Measurements from ENCODE around the gene STAT4.

STAT4 gene

GRCh38 chr2:190990132-190990531, 160.7 kb downstream of the STAT4 start:
- Histone ChIP-seq H3K4me3 (replicated peaks; ENCODE audit: low read depth, low read length) (no peak overlapping the region), H3K36me3 (ENCODE audit: control insufficient read depth, insufficient read depth, low read length) (peaks cover 61% of the 10 kb centered on the region), H3K27me3 (replicated peaks; ENCODE audit: control insufficient read depth, insufficient read depth, low read length) (no peaks in the 10 kb centered on the region)
- no peak for DNase-seq (ENCODE audit: extremely low read depth, insufficient read length)
- TF ChIP-seq CTCF (IDR thresholded peaks at IDR 0.05; ENCODE audit: insufficient read depth, low read length, poor library complexity, severe bottlenecking), result no peak

- no peak for DNase-seq (ENCODE audit: extremely low read depth, insufficient read length)
- H3K36me3 ChIP-seq (ENCODE audit: control insufficient read depth, insufficient read depth, low read length), result peaks cover 60% of the 10 kb centered on the region
- no peak for TF ChIP-seq CTCF (IDR thresholded peaks at IDR 0.05; ENCODE audit: insufficient read depth, low read length, poor library complexity, severe bottlenecking)
Observed at GRCh38 chr2:190988910-190989309, 161.9 kb downstream of the STAT4 start.

GRCh38 chr2:190987938-190988337, 162.9 kb downstream of the STAT4 start:
- Histone ChIP-seq H3K4me3 (replicated peaks; ENCODE audit: low read depth, low read length) (no peak overlapping the region), H3K36me3 (ENCODE audit: control insufficient read depth, insufficient read depth, low read length) (peaks cover 58% of the 10 kb centered on the region), H3K27me3 (replicated peaks; ENCODE audit: control insufficient read depth, insufficient read depth, low read length) (no peaks in the 10 kb centered on the region)
- TF ChIP-seq CTCF (IDR thresholded peaks at IDR 0.05; ENCODE audit: insufficient read depth, low read length, poor library complexity, severe bottlenecking), result no peak
- no peak for DNase-seq (ENCODE audit: extremely low read depth, insufficient read length)

More at GRCh38 chr2:190988910-190989309, 161.9 kb downstream of the STAT4 start:
- no peak overlapping the region for H3K4me3 ChIP-seq (replicated peaks; ENCODE audit: low read depth, low read length)
- no peaks in the 10 kb centered on the region for H3K27me3 ChIP-seq (replicated peaks; ENCODE audit: control insufficient read depth, insufficient read depth, low read length)

- TF ChIP-seq CTCF (IDR thresholded peaks at IDR 0.05; ENCODE audit: insufficient read depth, low read length, poor library complexity, severe bottlenecking), result no peak
- H3K27me3 ChIP-seq (replicated peaks; ENCODE audit: control insufficient read depth, insufficient read depth, low read length), result no peaks in the 10 kb centered on the region
- peaks cover 59% of the 10 kb centered on the region for H3K36me3 ChIP-seq (ENCODE audit: control insufficient read depth, insufficient read depth, low read length)
- no peak overlapping the region for H3K4me3 ChIP-seq (replicated peaks; ENCODE audit: low read depth, low read length)
- DNase-seq (ENCODE audit: extremely low read depth, insufficient read length), result no peak
Observed at GRCh38 chr2:190987116-190987515, 163.7 kb downstream of the STAT4 start.

GRCh38 chr2:190986221-190986953, 164.4 kb downstream of the STAT4 start:
- no peaks in the 10 kb centered on the region for H3K27me3 ChIP-seq (replicated peaks; ENCODE audit: control insufficient read depth, insufficient read depth, low read length)
- no peak for DNase-seq (ENCODE audit: extremely low read depth, insufficient read length)
- H3K4me3 ChIP-seq (replicated peaks; ENCODE audit: low read depth, low read length), result no peak overlapping the region
- TF ChIP-seq CTCF (IDR thresholded peaks at IDR 0.05; ENCODE audit: insufficient read depth, low read length, poor library complexity, severe bottlenecking), result no peak
- peaks cover 61% of the 10 kb centered on the region for H3K36me3 ChIP-seq (ENCODE audit: control insufficient read depth, insufficient read depth, low read length)

All from GM06990 (cell line).